B cell (primary cell): Measurements from ENCODE around the gene TET1. TPM values are rescaled to one million over a fixed set of nuclear protein-coding genes. Genes with fewer than 3 reads are reported as not detected.

Source experiments
- ATAC-seq: fragments of 200-7000 bp; cut with Tn5 transposase; one replicate; pipeline ENCODE4 v1.10.0; 2021; ENCODE audit warnings: low read depth, mild to moderate bottlenecking, moderate number of reproducible peaks, moderate library complexity
- CTCF ChIA-PET: fragments of 350-600 bp; sonication (Branson Sonifier 250); formaldehyde crosslinking; loops from one replicate; lab custom pipeline; 2021; ENCODE audit warnings: antibody characterized with exemption, inconsistent platforms; lab: Charles Lee
- POLR2A ChIA-PET: fragments of 350-600 bp; sonication (Branson Sonifier 250); formaldehyde crosslinking; loops from one replicate; lab custom pipeline; 2021; ENCODE audit warnings: antibody characterized with exemption; lab: Charles Lee
- DNase-seq: peaks from one replicate; pipeline ENCODE4 v3.0.0; 2013
- H2AFZ ChIP-seq: 2 replicates; pipeline ENCODE4 v1.6.1; 2012; ENCODE audit warnings: mild to moderate bottlenecking, low read depth, low read length; ENCODE audit not compliant: insufficient read depth, poor library complexity, severe bottlenecking
- H3K27ac ChIP-seq, 2 donors: 1 replicate in 1 of 2; 2 replicates in 1 of 2; pipeline ENCODE4 v1.5.1; 2012 to 2013; ENCODE audit warnings: low read length in 2 of 2, mild to moderate bottlenecking in 2 of 2, moderate library complexity in 1 of 2
- H3K27me3 ChIP-seq, 4 experiments: fragments of 200-600 bp in 1 of 4; sonication (generic) in 1 of 4; replicated peaks in 1 of 4; 1 replicate in 2 of 4; 2 replicates in 2 of 4; pipeline versions ENCODE4 v1.6.1 to v1.7.0; 2013 to 2016; ENCODE audit warnings: low read length in 3 of 4, mild to moderate bottlenecking in 2 of 4, mixed read lengths in 1 of 4, moderate library complexity in 1 of 4; ENCODE audit not compliant: insufficient read depth in 4 of 4, control insufficient read depth in 3 of 4; ENCODE audit errors: control extremely low read depth in 1 of 4
- H3K36me3 ChIP-seq, 2 experiments: replicated peaks in 1 of 2; 1 replicate in 1 of 2; 2 replicates in 1 of 2; pipeline versions ENCODE4 v1.6.1 to v1.7.1; 2013; ENCODE audit warnings: low read length in 1 of 2; ENCODE audit not compliant: insufficient read depth in 2 of 2, control insufficient read depth in 1 of 2; ENCODE audit errors: control extremely low read depth in 1 of 2, extremely low read depth in 1 of 2
- H3K4me1 ChIP-seq, 2 donors: fragments of 200-600 bp in 1 of 2; sonication (generic) in 1 of 2; 1 replicate in 1 of 2; 2 replicates in 1 of 2; pipeline versions ENCODE4 v1.5.1 to v1.6.1; 2013 to 2017; ENCODE audit warnings: low read length in 2 of 2; ENCODE audit not compliant: control insufficient read depth in 2 of 2, insufficient read depth in 2 of 2
- H3K4me2 ChIP-seq: replicated peaks from 2 replicates; pipeline ENCODE3; 2012; ENCODE audit warnings: mild to moderate bottlenecking, low read depth, low read length; ENCODE audit not compliant: poor library complexity, severe bottlenecking
- H3K4me3 ChIP-seq, 5 experiments: fragments of 200-600 bp in 1 of 5; sonication (generic) in 1 of 5; 1 replicate in 3 of 5; 2 replicates in 2 of 5; pipeline versions ENCODE4 v1.5.1 to v1.7.0; 2011 to 2016; ENCODE audit warnings: low read length in 4 of 5, mild to moderate bottlenecking in 4 of 5, low read depth in 2 of 5, control low read depth in 1 of 5, moderate library complexity in 1 of 5; ENCODE audit not compliant: insufficient read depth in 1 of 5; ENCODE audit errors: control extremely low read depth in 1 of 5, extremely low read depth in 1 of 5
- H3K79me2 ChIP-seq: fragments of 200-600 bp; sonication (generic); one replicate; pipeline ENCODE4 v1.6.0; 2016; ENCODE audit warnings: low read length; ENCODE audit not compliant: control insufficient read depth, insufficient read depth
- H3K9ac ChIP-seq: fragments of 200-600 bp; sonication (generic); 2 replicates; pipeline ENCODE4 v1.6.1; 2017; ENCODE audit warnings: mild to moderate bottlenecking, low read length, moderate library complexity
- H3K9me3 ChIP-seq, 3 donors: one replicate each; pipeline versions ENCODE4 v1.6.1 to v1.7.1; 2013; ENCODE audit warnings: low read length in 2 of 3; ENCODE audit not compliant: control insufficient read depth in 2 of 3, insufficient read depth in 1 of 3; ENCODE audit errors: control extremely low read depth in 1 of 3
- H4K20me1 ChIP-seq: 2 replicates; pipeline ENCODE4 v1.6.0; 2012; ENCODE audit warnings: mild to moderate bottlenecking, low read length; ENCODE audit not compliant: insufficient read depth, control insufficient read depth, poor library complexity, severe bottlenecking
- H3K27ac Mint-ChIP-seq: one replicate; pipeline ENCODE4 v1.8.0; 2021; ENCODE audit warnings: mixed read lengths
- H3K27me3 Mint-ChIP-seq: one replicate; pipeline ENCODE4 v1.8.0; 2021; ENCODE audit warnings: mixed read lengths
- H3K4me1 Mint-ChIP-seq: one replicate; pipeline ENCODE4 v1.8.0; 2021; ENCODE audit warnings: mixed read lengths
- H3K4me3 Mint-ChIP-seq: one replicate; pipeline ENCODE4 v1.8.0; 2021; ENCODE audit warnings: mixed read lengths
- H3K9me3 Mint-ChIP-seq: one replicate; pipeline ENCODE4 v1.8.0; 2022; ENCODE audit warnings: mixed read lengths; ENCODE audit not compliant: insufficient read depth
- CTCF ChIP-seq: fragments of 200-600 bp; IDR thresholded peaks from one replicate; pipeline ENCODE4 v1.8.0; 2022; ENCODE audit warnings: antibody characterized with exemption, mild to moderate bottlenecking
- EZH2 ChIP-seq: IDR thresholded peaks from 2 replicates; pipeline ENCODE4 v1.6.1; 2012; ENCODE audit warnings: borderline replicate concordance, low read depth, mild to moderate bottlenecking, moderate library complexity, low read length; ENCODE audit not compliant: insufficient read depth, poor library complexity, severe bottlenecking
- WGBS: methylation state at CpG from one replicate; pipeline ENCODE4 v1.1.5; 2013; ENCODE audit warnings: missing lambda C conversion rate; ENCODE audit not compliant: insufficient coverage; 5-methylcytosine and 5-hydroxymethylcytosine counted together
- intact Hi-C: fragments of 100-400 bp; cut with micrococcal nuclease; formaldehyde crosslinking; loops from one replicate; pipeline ENCODE4 v1.10.0; 2022
- polyA plus RNA-seq: library from polyadenylated mRNA; depleted of rRNA; stranded (reverse); fragments of >200 nt; gene quantifications from 2 replicates; pipeline ENCODE4 v1.2.3, GENCODE V29; 2012
- total RNA-seq, 2 donors: library from RNA; stranded (reverse); fragments of 120-200 nt in 1 of 2; gene quantifications; 1 replicate in 1 of 2; 2 replicates in 1 of 2; pipeline versions ENCODE4 v1.2.3 to v1.2.4, GENCODE V29; 2013 to 2022

Gene TET1
- total and polyA plus RNA-seq, 2 donors (not counting 1 experiment from before 2014, with no cell fraction given): 0.30 to 1.4 TPM

- Histone ChIP-seq H2AFZ (no peak overlapping the region), H3K36me3 (no peaks in the 10 kb centered on the region), H3K4me1 (peaks cover 7 to 12% of the 10 kb centered on the region in 2 donors), H3K27me3 (no peaks in the 10 kb centered on the region), H3K9me3 (peaks cover 0 to 11% (median 0%) of the 10 kb centered on the region in 3 donors), H3K4me3 (no peak overlapping the region), H3K79me2 (peaks cover 14% of the 10 kb centered on the region), H4K20me1 (no peaks in the 10 kb centered on the region), H3K9ac (no peak overlapping the region), H3K4me2 (no peak overlapping the region), H3K27ac (no peak overlapping the region)
- no peak for ATAC-seq
- WGBS: 79% methylated on average over 3 of the region's 3 CpGs
- ChIA-PET POLR2A (no interaction called here), CTCF (no interaction called here)
- TF ChIP-seq CTCF: no peak
- no peak for TF ChIP-seq EZH2
- no peak for DNase-seq
- Mint-ChIP-seq H3K4me1 (peaks cover 12% of the 10 kb centered on the region), H3K27me3 (no peaks in the 10 kb centered on the region), H3K9me3 (no peaks in the 10 kb centered on the region), H3K27ac (no peak overlapping the region), H3K4me3 (no peak overlapping the region)
- intact Hi-C loops: no loop called here
Measured at GRCh38 chr10:68717435-68717834, 157.3 kb downstream of the TET1 start.

- peaks cover 10 to 15% of the 10 kb centered on the region in 2 donors for H3K4me1 ChIP-seq
- peak within 1 kb of the TSS; percentile 81 to 95 for H3K27ac ChIP-seq
- no peaks in the 10 kb centered on the region for H3K27me3 Mint-ChIP-seq
- H3K36me3 ChIP-seq: peaks cover 1 to 20% of the 10 kb centered on the region in 2 experiments
- no peaks in the 10 kb centered on the region for H3K27me3 ChIP-seq
- ATAC-seq (peak; percentile 97), DNase-seq (peak; percentile 99)
- H3K4me3 Mint-ChIP-seq: peak within 1 kb of the TSS; percentile 96
- H3K9me3 ChIP-seq: peaks cover 0 to 8% (median 0%) of the 10 kb centered on the region in 3 donors
- peak within 1 kb of the TSS; percentile 90 for H2AFZ ChIP-seq
- under 1% methylated on average over 69 of the region's 72 CpGs for WGBS
- peak within 1 kb of the TSS; percentile 97 for H3K27ac Mint-ChIP-seq
- ChIA-PET POLR2A (interaction anchor here (0.5 to 1.9 kb wide), 3 partner anchors 61 to 389 kb away, joined by 3 to 10 read pairs (median 3); partner anchors contain the start of genes DDX50, HNRNPH3 and PBLD), CTCF (no interaction called here)
- peaks cover 17% of the 10 kb centered on the region for H3K4me1 Mint-ChIP-seq
- H3K9me3 Mint-ChIP-seq: no peaks in the 10 kb centered on the region
- no peaks in the 10 kb centered on the region for H4K20me1 ChIP-seq
- TF ChIP-seq EZH2: no peak
- no peak for TF ChIP-seq CTCF
- peak within 1 kb of the TSS; percentile 82 for H3K4me2 ChIP-seq
- H3K9ac ChIP-seq: peak within 1 kb of the TSS; percentile 91
- intact Hi-C loops: loop anchor here (1.0 to 10.0 kb wide), 9 partner anchors 106 to 688 kb away; partner anchors contain the start of genes DDX21, DDX50, RUFY2 and STOX1
- H3K79me2 ChIP-seq: peaks cover 39% of the 10 kb centered on the region
- peak within 1 kb of the TSS; percentile 58 to 96 (median 93) for H3K4me3 ChIP-seq
Measured at GRCh38 chr10:68720793-68721672, 160.9 kb downstream of the TET1 start, which contains the start of gene CCAR1. Gene CCAR1 (plus strand): TSS chr10:68721239. CDS start chr10:68722505, 1,266 bp downstream.
